ENCODE results near the gene MTX1. TPM values are rescaled to one million over a fixed set of nuclear protein-coding genes. Genes with fewer than 3 reads are reported as not detected.
A peak's percentile ranks its signal among the peaks of the same experiment; 100 is the strongest.

Gene MTX1
- total and polyA plus RNA-seq, 9 of the 15 experiments (the other 6 are each of a cell fraction or from before 2014, with no cell fraction given): 29.1 to 98.4 (median 66.9) TPM

DNA sequence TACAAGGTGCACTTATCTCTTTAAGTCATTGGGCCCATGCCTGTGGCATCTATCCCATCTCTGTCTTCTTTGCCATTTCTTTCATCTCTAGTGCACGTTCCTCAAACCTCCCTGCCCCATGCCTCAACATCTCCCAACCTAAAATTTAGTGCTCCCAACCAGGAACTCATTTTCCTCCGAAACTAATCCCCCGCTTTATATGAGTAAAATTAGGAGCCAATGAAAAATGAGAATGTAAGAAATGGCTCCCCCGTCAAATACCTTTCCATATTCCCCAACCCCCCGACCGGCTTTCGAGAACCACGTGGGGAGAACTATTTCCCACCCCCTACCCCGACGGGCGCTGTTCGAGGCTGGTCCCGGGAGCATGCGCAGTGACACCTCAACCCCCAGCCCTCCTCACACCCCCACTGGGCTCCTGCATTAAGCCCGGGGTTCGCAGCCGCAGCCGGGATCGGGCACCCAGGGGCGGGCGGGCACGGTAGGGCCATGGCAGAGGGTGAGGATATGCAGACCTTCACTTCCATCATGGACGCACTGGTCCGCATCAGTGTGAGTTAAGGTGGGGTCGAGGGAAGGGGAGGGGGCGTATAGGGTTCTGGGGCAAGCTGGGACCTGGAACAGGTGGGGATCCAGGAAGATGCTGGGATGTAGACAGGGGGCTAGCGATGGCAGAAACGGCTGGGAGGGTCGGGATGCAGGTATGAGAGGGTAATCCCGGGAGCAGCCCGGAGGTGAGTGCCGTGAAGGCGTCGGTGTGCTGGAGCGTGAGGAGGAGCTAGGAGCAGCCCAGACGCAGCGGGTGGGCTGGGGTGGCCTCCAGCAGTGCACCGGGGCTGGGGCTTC is 34.8 kb upstream of the MTX1 start, which contains the start of gene TRIM46 (continued):
- TF ChIP-seq, protein P1, sequence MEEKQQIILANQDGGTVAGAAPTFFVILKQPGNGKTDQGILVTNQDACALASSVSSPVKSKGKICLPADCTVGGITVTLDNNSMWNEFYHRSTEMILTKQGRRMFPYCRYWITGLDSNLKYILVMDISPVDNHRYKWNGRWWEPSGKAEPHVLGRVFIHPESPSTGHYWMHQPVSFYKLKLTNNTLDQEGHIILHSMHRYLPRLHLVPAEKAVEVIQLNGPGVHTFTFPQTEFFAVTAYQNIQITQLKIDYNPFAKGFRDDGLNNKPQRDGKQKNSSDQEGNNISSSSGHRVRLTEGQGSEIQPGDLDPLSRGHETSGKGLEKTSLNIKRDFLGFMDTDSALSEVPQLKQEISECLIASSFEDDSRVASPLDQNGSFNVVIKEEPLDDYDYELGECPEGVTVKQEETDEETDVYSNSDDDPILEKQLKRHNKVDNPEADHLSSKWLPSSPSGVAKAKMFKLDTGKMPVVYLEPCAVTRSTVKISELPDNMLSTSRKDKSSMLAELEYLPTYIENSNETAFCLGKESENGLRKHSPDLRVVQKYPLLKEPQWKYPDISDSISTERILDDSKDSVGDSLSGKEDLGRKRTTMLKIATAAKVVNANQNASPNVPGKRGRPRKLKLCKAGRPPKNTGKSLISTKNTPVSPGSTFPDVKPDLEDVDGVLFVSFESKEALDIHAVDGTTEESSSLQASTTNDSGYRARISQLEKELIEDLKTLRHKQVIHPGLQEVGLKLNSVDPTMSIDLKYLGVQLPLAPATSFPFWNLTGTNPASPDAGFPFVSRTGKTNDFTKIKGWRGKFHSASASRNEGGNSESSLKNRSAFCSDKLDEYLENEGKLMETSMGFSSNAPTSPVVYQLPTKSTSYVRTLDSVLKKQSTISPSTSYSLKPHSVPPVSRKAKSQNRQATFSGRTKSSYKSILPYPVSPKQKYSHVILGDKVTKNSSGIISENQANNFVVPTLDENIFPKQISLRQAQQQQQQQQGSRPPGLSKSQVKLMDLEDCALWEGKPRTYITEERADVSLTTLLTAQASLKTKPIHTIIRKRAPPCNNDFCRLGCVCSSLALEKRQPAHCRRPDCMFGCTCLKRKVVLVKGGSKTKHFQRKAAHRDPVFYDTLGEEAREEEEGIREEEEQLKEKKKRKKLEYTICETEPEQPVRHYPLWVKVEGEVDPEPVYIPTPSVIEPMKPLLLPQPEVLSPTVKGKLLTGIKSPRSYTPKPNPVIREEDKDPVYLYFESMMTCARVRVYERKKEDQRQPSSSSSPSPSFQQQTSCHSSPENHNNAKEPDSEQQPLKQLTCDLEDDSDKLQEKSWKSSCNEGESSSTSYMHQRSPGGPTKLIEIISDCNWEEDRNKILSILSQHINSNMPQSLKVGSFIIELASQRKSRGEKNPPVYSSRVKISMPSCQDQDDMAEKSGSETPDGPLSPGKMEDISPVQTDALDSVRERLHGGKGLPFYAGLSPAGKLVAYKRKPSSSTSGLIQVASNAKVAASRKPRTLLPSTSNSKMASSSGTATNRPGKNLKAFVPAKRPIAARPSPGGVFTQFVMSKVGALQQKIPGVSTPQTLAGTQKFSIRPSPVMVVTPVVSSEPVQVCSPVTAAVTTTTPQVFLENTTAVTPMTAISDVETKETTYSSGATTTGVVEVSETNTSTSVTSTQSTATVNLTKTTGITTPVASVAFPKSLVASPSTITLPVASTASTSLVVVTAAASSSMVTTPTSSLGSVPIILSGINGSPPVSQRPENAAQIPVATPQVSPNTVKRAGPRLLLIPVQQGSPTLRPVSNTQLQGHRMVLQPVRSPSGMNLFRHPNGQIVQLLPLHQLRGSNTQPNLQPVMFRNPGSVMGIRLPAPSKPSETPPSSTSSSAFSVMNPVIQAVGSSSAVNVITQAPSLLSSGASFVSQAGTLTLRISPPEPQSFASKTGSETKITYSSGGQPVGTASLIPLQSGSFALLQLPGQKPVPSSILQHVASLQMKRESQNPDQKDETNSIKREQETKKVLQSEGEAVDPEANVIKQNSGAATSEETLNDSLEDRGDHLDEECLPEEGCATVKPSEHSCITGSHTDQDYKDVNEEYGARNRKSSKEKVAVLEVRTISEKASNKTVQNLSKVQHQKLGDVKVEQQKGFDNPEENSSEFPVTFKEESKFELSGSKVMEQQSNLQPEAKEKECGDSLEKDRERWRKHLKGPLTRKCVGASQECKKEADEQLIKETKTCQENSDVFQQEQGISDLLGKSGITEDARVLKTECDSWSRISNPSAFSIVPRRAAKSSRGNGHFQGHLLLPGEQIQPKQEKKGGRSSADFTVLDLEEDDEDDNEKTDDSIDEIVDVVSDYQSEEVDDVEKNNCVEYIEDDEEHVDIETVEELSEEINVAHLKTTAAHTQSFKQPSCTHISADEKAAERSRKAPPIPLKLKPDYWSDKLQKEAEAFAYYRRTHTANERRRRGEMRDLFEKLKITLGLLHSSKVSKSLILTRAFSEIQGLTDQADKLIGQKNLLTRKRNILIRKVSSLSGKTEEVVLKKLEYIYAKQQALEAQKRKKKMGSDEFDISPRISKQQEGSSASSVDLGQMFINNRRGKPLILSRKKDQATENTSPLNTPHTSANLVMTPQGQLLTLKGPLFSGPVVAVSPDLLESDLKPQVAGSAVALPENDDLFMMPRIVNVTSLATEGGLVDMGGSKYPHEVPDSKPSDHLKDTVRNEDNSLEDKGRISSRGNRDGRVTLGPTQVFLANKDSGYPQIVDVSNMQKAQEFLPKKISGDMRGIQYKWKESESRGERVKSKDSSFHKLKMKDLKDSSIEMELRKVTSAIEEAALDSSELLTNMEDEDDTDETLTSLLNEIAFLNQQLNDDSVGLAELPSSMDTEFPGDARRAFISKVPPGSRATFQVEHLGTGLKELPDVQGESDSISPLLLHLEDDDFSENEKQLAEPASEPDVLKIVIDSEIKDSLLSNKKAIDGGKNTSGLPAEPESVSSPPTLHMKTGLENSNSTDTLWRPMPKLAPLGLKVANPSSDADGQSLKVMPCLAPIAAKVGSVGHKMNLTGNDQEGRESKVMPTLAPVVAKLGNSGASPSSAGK (IDR thresholded peaks at IDR 0.05): peak; percentile 44
- TF ChIP-seq TBL1XR1 (IDR thresholded peaks at IDR 0.05; ENCODE audit: low read length in 2 of 2) (peak in 1 of 2 experiments; percentile 10; a peak in 1 of 4 replicates), LARP7 (IDR thresholded peaks at IDR 0.05) (0 out of 2 replicates have a peak, but pooled peaks have one; percentile 45), THRAP3 (IDR thresholded peaks at IDR 0.05; ENCODE audit: borderline replicate concordance) (no peak), FOXJ2 (tag; IDR thresholded peaks at IDR 0.05) (0 out of 2 replicates have a peak, but pooled peaks have one; percentile 25)
- TF ChIP-seq, protein P2, sequence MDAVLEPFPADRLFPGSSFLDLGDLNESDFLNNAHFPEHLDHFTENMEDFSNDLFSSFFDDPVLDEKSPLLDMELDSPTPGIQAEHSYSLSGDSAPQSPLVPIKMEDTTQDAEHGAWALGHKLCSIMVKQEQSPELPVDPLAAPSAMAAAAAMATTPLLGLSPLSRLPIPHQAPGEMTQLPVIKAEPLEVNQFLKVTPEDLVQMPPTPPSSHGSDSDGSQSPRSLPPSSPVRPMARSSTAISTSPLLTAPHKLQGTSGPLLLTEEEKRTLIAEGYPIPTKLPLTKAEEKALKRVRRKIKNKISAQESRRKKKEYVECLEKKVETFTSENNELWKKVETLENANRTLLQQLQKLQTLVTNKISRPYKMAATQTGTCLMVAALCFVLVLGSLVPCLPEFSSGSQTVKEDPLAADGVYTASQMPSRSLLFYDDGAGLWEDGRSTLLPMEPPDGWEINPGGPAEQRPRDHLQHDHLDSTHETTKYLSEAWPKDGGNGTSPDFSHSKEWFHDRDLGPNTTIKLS (IDR thresholded peaks at IDR 0.05; ENCODE audit: borderline replicate concordance, low read depth): no peak
- TF ChIP-seq, protein P3, sequence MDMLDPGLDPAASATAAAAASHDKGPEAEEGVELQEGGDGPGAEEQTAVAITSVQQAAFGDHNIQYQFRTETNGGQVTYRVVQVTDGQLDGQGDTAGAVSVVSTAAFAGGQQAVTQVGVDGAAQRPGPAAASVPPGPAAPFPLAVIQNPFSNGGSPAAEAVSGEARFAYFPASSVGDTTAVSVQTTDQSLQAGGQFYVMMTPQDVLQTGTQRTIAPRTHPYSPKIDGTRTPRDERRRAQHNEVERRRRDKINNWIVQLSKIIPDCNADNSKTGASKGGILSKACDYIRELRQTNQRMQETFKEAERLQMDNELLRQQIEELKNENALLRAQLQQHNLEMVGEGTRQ (CRISPR knock-in tag; IDR thresholded peaks at IDR 0.05): no peak
- TF ChIP-seq, protein P4, sequence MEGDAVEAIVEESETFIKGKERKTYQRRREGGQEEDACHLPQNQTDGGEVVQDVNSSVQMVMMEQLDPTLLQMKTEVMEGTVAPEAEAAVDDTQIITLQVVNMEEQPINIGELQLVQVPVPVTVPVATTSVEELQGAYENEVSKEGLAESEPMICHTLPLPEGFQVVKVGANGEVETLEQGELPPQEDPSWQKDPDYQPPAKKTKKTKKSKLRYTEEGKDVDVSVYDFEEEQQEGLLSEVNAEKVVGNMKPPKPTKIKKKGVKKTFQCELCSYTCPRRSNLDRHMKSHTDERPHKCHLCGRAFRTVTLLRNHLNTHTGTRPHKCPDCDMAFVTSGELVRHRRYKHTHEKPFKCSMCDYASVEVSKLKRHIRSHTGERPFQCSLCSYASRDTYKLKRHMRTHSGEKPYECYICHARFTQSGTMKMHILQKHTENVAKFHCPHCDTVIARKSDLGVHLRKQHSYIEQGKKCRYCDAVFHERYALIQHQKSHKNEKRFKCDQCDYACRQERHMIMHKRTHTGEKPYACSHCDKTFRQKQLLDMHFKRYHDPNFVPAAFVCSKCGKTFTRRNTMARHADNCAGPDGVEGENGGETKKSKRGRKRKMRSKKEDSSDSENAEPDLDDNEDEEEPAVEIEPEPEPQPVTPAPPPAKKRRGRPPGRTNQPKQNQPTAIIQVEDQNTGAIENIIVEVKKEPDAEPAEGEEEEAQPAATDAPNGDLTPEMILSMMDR (IDR thresholded peaks at IDR 0.05 in 2 of 3, conservative IDR thresholded peaks at IDR 0.05 in 1 of 3; ENCODE audit: insufficient read depth in 2 of 3, low read depth in 1 of 3, low read length in 3 of 3): peak in 1 of 3 experiments; percentile 7; a peak in 1 of 6 replicates

Measured in K562 (cell line).